HG02571 (cell line): Measurements from ENCODE around the gene SH3RF1.
"Not testable (repeated sequence)": the region's sequence is repeated elsewhere in the genome, so short reads cannot be mapped to it uniquely, and the experiment has no call there.

Experiments used
- ATAC-seq: cut with Tn5 transposase; IDR thresholded peaks from one replicate; pipeline ENCODE4 v1.9.1; 2021; ENCODE audit warnings: mild to moderate bottlenecking, moderate library complexity; ENCODE audit not compliant: unreplicated experiment

The SH3RF1 gene

DNA sequence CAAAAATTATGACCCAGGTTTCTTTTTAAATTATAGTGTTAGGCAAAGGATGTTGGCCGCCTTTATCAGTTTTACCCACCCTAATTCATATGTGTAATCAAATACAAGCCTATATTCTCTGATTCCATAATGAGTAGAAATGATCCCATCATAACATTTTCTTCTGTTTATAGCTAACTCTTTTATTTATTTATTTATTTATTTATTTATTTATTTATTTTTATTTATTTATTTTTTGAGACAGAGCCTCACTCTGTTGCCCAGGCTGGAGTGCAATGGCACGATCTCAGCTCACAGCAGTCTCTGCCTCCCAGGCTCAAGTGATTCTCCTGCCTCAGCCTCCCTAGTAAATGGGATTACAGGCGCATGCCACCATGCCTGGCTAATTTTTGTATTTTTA, 7.1 kb upstream of the SH3RF1 start:
- ATAC-seq = not testable (repeated sequence)

GRCh38 chr4:169275180-169275579, 4.4 kb upstream of the SH3RF1 start:
- no peak for ATAC-seq

DNA sequence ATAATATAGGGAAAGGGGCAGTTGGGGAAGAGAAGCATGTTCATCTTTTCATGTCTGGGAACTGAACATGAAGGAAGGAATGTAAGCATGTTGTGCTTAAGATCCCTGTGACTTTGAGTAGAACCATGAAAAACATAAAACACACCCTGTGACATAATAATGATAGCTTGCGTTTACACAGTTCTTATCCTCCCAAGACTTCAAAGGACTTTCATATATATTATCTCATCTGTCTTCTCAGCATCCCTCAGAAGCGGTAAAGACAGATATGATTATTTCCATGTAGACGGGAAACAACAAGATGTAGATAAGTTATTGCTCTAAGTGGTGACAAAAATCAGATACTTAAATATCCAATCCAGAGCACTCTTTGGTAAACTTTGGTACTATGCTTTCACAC, 3.3 kb upstream of the SH3RF1 start:
- ATAC-seq = no peak

GRCh38 chr4:169272265-169272886, 1.6 kb upstream of the SH3RF1 start:
- no peak for ATAC-seq

DNA sequence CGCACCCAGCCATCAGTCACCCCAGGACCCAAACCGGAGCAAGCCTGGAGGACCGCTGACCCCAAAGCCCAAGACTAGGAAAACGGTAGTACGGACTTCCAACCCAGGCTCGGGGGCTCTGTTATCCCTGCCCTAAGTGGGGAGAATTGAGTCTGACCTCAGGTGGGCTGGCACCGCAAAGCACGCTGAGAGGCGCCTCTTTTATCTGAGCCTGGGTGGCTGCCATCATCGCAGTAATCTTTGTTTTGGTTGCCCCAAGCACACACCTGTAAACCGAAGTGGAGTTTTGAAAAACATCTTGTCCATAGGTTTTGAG, 894 bp upstream of the SH3RF1 start:
- no peak for ATAC-seq

DNA sequence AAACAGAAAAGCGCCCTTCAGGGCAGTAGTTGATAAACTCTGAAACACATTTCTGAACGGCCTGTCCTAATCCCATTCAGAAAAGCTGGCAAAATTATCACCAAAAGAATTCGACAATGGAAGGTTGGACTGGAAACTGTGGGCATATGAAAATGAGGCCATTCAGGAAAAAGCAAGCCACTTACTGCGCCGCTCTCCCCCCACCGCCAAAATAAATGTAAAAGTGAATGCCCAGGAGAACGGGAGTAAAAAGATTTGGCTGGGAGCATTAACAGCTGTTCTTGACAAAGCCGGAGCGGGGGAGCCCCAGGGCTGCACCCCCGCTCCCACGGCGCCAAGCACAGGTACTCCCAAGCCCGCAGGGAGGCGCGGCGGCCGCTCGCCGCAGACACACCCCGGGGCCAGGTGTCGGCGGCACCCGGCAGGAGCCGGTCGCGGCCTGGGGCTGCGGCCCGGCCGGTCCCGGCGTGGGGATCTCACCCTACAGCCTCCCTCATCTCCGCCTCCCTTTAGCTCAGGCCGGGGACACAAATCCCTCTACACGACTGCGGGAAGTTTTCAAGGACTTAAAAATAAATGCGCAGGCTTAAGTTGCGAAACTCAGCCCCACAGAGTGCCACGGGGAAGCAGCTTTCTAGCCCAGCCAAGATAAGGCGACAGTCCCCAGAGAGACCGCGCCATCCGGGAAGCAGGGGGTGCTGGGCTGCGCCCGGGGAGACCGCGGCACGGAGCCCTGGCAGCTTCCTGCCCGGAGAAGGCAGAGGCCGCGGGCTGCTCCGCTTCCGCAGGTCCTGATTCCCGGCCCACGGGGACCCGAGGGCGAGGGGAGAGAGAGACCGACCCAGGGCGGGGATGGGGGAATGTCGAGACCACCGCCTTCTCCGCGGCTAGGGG, 593 bp downstream of the SH3RF1 start:
- peak; percentile 52 for ATAC-seq

DNA sequence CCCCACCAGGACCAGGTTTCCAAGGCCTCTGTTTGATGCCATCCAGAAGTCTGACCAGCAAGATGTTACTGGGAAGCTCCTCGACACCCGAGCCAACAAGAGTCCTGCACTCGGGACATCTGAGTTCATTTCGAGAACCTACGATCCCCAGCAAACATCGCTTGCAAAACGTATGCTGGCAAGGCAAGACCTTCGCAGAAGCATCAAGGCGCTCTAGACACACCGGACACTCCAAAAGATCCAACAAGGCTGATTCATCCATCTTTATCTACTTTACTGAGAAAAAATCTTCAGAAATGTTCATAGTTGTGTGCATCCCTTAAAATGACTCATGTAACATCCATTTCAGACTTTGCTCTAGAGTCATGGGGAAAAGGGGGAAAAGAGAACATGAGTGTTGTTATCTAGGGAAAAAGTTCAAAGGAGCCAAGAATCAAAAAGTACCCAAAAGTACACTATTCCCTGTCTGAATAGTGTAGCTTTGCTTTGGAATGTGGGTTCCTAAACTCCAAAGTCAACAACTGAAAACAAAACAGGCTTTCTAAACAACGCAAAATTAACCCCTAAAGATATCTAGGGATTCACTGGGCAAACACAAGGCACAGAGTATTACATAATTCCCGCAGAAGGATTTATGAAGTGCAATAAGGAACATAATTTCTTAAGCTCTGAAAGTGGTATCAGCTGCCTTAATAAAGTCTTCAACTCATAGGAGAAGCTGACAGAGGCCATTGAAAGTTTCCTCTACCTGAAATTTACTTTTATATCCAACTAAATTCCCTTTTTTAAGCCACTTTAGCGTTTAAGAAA, 1.6 kb downstream of the SH3RF1 start:
- ATAC-seq = no peak

- no peak for ATAC-seq
Measured at GRCh38 chr4:169267070-169267469, 3.7 kb downstream of the SH3RF1 start.

GRCh38 chr4:169266661-169267060, 4.1 kb downstream of the SH3RF1 start:
- no peak for ATAC-seq

GRCh38 chr4:169266081-169266480, 4.7 kb downstream of the SH3RF1 start:
- ATAC-seq = no peak

DNA sequence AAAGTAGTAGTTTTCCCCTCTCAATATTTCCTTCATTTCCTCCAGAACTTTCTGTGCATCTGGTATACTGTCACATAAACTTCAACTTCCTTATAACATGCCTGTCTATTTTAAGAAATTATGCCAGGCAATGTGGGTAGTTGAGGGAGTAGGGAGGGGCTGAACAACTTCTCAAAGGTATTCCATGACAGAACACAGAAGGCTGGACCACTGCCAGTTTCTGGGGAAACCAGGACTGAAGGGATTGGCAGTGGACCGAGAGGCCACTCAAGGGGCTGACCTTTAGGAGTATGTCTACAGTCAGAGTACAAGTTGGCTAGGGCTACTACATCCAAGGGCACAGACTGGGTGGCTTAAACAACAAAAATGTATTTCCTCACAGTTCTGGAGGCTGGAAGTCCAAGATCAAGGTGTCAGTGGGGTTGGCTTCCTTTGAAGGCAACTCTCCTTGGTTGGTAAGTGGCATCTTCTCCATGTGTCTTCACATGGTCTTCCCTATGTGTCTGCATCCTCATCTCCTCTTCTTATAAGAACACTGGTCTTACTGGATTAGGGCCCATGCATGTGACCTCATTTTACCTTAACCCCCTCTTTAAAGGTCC, 6.9 kb downstream of the SH3RF1 start:
- ATAC-seq = no peak

- no peak for ATAC-seq
Measured at GRCh38 chr4:169260217-169260866, 10.4 kb downstream of the SH3RF1 start.

DNA sequence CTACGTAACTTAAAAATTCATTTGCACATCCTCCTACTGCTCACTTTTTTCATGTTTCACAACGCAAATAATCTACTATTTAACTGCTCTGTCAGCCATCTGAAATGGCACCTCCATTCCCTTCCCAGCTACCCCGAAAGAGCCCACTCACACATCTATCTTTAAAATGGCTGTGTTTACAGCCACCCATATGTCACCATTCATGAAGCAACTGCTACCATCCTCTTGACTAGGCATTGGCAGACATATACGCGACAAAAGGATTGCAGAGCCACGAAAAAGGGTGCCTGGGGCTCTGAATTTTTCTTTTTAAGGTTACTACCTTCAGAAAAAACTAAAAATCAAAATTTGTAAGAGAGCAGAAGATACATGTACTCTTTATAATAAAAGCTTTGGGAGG, 11.5 kb downstream of the SH3RF1 start:
- ATAC-seq = no peak

GRCh38 chr4:169258141-169258540, 12.6 kb downstream of the SH3RF1 start:
- no peak for ATAC-seq

DNA sequence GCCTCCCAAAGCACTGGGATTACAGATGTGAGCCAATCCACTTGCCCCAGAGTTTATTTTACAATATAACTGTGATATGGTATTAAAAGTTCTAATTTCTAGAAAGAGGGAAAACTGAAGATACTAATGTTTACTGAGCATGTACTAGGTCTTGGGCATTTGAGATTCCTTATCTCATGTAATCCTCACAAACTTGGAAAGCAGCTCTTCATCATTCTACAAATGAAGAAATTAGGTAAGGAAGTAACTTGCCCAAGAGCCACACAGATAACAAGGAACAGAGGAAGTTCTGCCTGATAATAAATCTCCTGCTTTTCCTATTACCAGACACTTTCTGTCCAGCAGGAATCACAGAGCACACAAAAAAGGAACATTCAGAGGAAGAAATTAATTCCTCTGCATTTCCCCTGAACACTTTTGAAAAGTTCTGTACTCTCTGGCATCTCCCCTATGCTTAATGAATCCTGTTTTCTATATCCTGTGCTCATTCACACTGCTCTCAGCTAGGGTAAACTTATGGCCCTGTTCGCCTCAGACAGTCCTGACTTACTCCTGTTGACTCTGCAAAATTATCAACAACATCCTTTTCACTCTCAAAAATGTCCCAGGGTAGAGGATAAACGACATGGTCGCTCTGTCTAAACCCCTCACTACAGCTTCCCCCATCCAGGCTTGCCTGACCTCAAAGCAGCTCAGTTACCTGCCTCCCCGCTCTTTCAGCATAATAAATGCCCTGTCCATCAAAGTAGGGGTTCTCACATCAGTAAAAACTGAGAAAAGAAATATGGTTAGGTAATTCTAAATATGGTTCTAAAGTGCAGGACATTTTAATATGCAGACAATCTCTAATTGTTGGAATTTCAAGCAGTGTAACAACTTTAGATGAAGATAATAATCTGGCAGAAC, 13.6 kb downstream of the SH3RF1 start:
- no peak for ATAC-seq

DNA sequence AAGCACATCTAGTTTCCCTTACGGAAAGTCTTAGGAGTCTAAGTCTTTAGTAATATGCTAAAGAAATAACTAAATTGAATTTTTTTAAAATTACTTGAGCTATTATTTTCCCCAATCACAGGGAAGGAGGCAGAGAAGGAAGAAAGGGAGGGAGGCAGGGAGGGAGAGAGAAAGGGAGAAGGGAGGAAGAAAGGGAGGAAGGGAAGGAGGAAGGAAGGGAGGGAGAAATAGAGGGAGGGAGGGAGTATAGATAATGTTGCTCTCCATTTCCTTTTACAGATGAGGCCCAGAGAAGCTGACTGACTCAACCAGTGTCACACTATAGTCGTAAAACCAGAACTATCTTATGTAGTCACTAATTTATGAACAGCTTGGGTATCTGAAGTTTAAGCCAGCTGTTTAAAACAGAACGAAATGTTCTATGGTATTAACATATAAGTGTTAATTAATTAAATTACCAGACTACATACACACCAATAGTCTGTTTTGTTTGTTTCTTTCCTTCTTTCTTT, 14.6 kb downstream of the SH3RF1 start:
- ATAC-seq = no peak

- no peak for ATAC-seq
Measured at GRCh38 chr4:169254546-169254983, 16.2 kb downstream of the SH3RF1 start.

- ATAC-seq = no peak
Measured at GRCh38 chr4:169253904-169254303, 16.9 kb downstream of the SH3RF1 start.

GRCh38 chr4:169253113-169253671, 17.6 kb downstream of the SH3RF1 start:
- ATAC-seq = no peak
